ENCODE results near the gene TSSK6.

Gene TSSK6

GRCh38 chr19:19546751-19547162, 31.4 kb upstream of the TSSK6 start:
- in situ Hi-C loops (cut with HindIII; ENCODE audit: low pct_ligation_motif_present, low pct_unique_long_range_greater_than_20kb, low sequenced_read_pairs): no loop called here
- DNase-seq: no peak

GRCh38 chr19:19545707-19546106, 30.4 kb upstream of the TSSK6 start:
- no peak for DNase-seq
- in situ Hi-C loops (cut with HindIII; ENCODE audit: low pct_ligation_motif_present, low pct_unique_long_range_greater_than_20kb, low sequenced_read_pairs): no loop called here

DNA sequence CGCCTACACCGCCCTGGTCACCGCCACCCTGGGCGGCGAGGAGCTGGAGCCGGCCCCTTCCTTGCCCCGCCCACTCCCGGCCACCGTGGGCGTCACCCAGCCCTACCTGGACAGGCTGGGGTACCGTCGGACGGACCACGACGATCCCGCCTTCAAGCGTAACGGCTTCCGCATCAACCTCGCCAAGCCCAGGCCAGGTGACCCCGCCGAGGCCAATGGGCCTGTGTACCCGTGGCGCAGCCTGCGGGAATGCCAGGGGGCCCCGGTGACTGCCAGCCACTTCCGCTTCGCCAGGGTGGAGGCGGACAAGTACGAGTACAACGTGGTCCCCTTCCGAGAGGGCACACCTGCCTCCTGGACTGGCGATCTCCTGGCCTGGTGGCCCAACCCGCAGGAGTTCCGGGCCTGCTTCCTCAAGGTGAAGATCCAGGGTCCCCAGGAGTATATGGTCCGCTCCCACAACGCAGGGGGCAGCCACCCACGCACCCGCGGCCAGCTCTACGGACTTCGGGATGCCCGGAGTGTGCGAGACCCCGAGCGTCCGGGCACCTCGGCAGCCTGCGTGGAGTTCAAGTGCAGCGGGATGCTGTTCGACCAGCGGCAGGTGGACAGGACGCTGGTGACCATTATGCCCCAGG, 29.7 kb upstream of the TSSK6 start:
- in situ Hi-C loops (cut with HindIII; ENCODE audit: low pct_ligation_motif_present, low pct_unique_long_range_greater_than_20kb, low sequenced_read_pairs): no loop called here
- DNase-seq: no peak

DNA sequence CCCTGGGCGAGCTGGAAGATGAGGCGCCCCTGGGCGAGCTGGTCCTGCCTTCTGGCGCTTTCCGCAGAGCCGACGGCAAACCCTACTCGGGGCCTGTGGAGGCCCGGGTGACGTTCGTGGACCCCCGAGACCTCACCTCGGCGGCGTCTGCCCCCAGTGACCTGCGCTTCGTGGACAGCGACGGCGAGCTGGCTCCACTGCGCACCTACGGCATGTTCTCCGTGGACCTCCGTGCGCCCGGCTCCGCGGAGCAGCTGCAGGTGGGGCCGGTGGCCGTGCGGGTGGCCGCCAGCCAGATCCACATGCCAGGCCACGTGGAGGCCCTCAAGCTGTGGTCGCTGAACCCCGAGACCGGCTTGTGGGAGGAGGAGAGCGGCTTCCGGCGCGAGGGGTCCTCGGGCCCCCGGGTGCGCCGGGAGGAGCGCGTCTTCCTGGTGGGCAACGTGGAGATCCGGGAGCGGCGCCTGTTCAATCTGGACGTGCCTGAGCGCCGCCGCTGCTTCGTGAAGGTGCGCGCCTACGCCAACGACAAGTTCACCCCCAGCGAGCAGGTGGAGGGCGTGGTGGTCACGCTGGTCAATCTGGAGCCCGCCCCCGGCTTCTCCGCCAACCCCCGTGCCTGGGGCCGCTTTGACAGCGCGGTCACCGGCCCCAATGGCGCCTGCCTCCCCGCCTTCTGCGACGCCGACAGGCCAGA, 29.1 kb upstream of the TSSK6 start:
- in situ Hi-C loops (cut with HindIII; ENCODE audit: low pct_ligation_motif_present, low pct_unique_long_range_greater_than_20kb, low sequenced_read_pairs): no loop called here

GRCh38 chr19:19543640-19544039, 28.3 kb upstream of the TSSK6 start:
- in situ Hi-C loops (cut with HindIII; ENCODE audit: low pct_ligation_motif_present, low pct_unique_long_range_greater_than_20kb, low sequenced_read_pairs): no loop called here
- DNase-seq: no peak

More for the DNA sequence above, 29.1 kb upstream of the TSSK6 start:
- no peak for DNase-seq

- no peak for DNase-seq
- in situ Hi-C loops (cut with HindIII; ENCODE audit: low pct_ligation_motif_present, low pct_unique_long_range_greater_than_20kb, low sequenced_read_pairs): no loop called here
Observed at GRCh38 chr19:19543101-19543500, 27.8 kb upstream of the TSSK6 start.

DNA sequence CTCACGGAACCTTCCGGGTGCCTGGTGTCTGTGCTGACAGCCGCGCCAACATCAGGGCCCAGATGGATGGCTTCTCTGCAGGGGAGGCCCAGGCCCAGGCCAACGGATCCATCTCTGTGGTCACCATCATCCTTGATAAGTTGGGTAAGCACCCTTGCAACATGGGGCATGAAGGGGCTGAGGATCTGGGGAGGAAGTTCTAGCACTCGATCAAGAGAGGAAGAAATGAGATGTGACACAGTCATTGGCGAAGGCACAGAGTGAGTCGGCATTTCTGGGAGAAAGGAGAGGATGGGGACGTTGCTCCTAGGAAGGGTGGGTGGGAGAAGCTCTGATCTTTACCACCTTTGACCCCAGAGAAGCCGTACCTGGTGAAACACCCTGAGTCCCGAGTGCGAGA, 27.2 kb upstream of the TSSK6 start:
- no peak for DNase-seq
- in situ Hi-C loops (cut with HindIII; ENCODE audit: low pct_ligation_motif_present, low pct_unique_long_range_greater_than_20kb, low sequenced_read_pairs): no loop called here

- in situ Hi-C loops (cut with HindIII; ENCODE audit: low pct_ligation_motif_present, low pct_unique_long_range_greater_than_20kb, low sequenced_read_pairs): no loop called here
Observed at GRCh38 chr19:19541616-19542015, 26.3 kb upstream of the TSSK6 start.

GRCh38 chr19:19540715-19541515, 25.6 kb upstream of the TSSK6 start:
- DNase-seq: no peak
- in situ Hi-C loops (cut with HindIII; ENCODE audit: low pct_ligation_motif_present, low pct_unique_long_range_greater_than_20kb, low sequenced_read_pairs): no loop called here

More at GRCh38 chr19:19541616-19542015, 26.3 kb upstream of the TSSK6 start:
- no peak for DNase-seq

- peak; percentile 14 for DNase-seq
- in situ Hi-C loops (cut with HindIII; ENCODE audit: low pct_ligation_motif_present, low pct_unique_long_range_greater_than_20kb, low sequenced_read_pairs): no loop called here
Observed at GRCh38 chr19:19540064-19540714, 24.8 kb upstream of the TSSK6 start.

- in situ Hi-C loops (cut with HindIII; ENCODE audit: low pct_ligation_motif_present, low pct_unique_long_range_greater_than_20kb, low sequenced_read_pairs): no loop called here
Observed at GRCh38 chr19:19539698-19540063, 24.3 kb upstream of the TSSK6 start.

GRCh38 chr19:19538785-19539166, 23.4 kb upstream of the TSSK6 start:
- no peak for DNase-seq

More at GRCh38 chr19:19539698-19540063, 24.3 kb upstream of the TSSK6 start:
- DNase-seq: no peak

GRCh38 chr19:19538061-19538784, 22.9 kb upstream of the TSSK6 start, which contains the start of gene CILP2:
TSS of gene CILP2 (plus strand) at chr19:19538265. CDS start at chr19:19538350, 85 bp downstream.
- DNase-seq: no peak
- in situ Hi-C loops (cut with HindIII; ENCODE audit: low pct_ligation_motif_present, low pct_unique_long_range_greater_than_20kb, low sequenced_read_pairs): no loop called here

More at GRCh38 chr19:19538785-19539166, 23.4 kb upstream of the TSSK6 start:
- in situ Hi-C loops (cut with HindIII; ENCODE audit: low pct_ligation_motif_present, low pct_unique_long_range_greater_than_20kb, low sequenced_read_pairs): no loop called here

GRCh38 chr19:19537075-19538048, 22.0 kb upstream of the TSSK6 start:
- no peak for DNase-seq
- in situ Hi-C loops (cut with HindIII; ENCODE audit: low pct_ligation_motif_present, low pct_unique_long_range_greater_than_20kb, low sequenced_read_pairs): no loop called here

- in situ Hi-C loops (cut with HindIII; ENCODE audit: low pct_ligation_motif_present, low pct_unique_long_range_greater_than_20kb, low sequenced_read_pairs): no loop called here
- no peak for DNase-seq
Observed at GRCh38 chr19:19535311-19536191, 20.2 kb upstream of the TSSK6 start.

DNA sequence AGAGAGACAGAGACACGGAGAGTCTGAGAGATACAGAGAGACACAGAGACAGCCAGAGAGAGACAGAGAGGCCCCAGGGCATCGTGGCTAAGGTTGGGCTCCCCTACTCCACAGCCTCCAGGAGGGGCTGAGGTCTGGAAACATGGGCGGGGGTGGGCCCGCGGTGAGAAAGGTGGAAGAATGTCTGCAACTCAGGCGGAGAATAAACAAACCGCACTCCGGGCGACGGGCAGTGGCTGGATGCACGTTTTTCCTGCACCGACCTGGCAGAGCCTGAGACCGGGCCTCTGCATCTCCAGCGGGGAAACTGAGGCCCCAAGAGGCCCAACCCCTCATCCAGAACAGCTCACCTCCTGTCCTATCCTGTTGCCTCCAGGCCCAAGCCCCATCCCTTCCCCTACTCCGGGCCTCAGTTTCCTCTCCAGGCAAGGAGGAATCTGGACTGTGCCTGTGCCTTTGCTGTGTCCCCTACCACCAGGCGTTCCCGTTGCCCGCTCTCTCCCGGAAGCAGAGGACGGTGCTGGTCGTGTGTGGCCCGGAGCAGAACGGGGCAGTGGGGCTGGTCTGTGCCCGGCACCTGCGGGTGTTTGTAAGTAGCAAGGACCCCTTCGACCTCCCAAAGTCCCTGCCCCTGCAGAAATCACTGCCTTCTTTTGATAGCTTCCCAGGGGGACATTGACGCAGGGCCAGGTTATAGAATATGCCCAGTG, 19.4 kb upstream of the TSSK6 start:
- in situ Hi-C loops (cut with HindIII; ENCODE audit: low pct_ligation_motif_present, low pct_unique_long_range_greater_than_20kb, low sequenced_read_pairs): no loop called here
- DNase-seq: no peak

Measured in ACHN (cell line).